GM19193 (cell line): ENCODE measurements around the gene IFNAR2.
A peak's percentile ranks its signal among the peaks of the same experiment; 100 is the strongest.

Experiments used
- POLR2A ChIP-seq: IDR thresholded peaks from 4 replicates; pipeline ENCODE4 v1.6.1; 2011; ENCODE audit not compliant: insufficient read depth, insufficient read length; ENCODE audit errors: extremely low read depth

The IFNAR2 gene

DNA sequence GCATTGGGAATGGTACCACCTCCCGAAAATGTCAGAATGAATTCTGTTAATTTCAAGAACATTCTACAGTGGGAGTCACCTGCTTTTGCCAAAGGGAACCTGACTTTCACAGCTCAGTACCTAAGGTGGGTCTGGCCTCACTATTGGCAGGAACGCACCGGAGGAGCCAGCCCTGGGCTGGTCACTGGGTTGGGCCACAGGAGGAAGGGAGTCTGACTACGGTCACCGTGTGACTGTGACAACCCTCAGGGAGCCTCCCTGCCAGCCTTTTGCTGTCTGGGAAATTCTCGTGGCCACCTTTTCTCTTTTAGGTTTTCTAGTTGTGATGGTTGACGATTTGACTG lies 38.6 kb downstream of the IFNAR2 start:
- TF ChIP-seq POLR2A = no peak

DNA sequence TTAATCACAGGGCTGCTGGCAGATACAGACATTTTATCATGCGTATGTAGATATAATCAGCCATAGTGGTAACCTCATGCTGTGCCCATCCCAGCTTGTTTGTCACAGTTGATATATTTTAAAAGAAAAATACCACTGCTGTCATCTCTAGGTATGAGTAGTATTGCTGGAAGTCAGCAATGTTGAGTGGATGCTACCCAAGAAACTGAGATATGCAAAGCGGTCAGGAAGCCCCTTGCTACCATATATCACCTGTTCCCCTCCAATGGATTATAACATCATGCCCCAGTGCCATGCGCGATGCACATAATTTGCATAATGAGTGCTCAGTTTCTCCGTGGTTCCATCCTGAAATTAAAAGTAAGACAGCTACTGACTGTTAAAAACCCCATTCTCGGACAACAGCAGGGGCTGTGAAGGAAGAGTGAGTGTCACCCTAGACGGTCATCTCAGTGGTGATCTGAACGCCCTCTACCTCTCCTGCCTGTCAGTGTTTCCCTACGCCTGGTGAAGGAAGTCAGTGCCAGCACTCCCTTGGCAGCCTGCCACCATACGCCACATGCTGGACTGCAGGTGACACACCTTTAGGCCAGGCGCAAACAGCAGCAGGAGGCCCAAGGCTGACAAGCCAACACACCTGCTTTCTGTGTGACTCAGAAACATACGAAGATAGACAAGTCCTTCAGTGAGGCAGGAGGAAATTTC lies 39.2 kb downstream of the IFNAR2 start:
- TF ChIP-seq POLR2A = peak; percentile 57

DNA sequence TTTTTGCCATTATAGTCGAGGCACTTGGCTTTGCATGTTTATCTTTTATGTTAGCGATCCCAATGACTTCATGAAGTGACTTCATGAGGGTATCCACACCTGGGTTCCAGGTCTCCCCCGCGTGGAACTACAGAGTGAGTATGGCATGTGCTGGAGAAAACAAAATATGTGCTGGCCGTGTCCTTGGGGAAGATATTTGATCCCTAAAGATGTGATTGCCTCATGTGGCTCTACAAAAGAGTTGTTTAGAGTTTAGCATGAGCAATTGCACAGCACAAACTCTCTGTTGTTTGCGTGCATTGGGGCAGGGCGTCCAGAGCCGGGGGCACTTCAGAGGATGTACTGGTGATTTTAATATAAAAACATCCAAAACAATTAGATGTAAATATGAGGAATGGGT lies 41.2 kb downstream of the IFNAR2 start:
- no peak for TF ChIP-seq POLR2A

DNA sequence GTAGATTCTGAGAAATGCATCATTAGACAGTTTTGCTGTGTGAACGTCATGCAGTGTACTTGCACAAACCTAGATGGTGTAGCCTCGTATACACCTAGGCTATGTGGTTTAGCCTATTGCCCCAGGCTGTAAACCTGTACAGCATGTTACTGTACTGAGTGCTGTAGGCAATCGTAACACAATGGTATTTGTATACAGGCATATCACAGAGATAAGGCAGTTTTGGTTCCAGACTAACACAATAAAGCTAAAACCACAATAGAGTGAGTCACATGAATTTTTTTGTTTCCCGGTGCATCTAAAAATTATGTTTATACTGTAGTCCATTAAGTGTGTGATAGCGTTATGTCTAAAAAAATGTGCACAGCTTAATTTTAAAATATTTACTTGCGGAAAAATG lies 43.3 kb downstream of the IFNAR2 start:
- no peak for TF ChIP-seq POLR2A

DNA sequence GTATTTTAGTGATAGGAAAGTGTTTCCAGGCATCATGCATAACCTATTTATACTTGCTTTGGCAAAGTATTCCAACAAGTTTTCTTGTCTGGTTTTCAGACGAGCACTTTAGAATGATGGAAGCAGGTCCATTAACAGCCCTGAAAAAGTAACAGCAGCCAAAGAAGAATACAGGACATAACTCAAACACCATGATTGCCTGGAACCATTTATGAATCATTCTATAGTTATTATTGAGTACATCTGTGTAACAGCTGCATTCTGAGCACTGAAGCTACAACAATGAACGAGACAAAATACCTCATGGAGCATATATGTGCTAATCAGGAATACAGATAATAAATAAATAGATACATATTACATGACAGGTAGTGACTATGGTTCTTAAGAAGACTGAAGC lies 49.0 kb downstream of the IFNAR2 start:
- no peak for TF ChIP-seq POLR2A

DNA sequence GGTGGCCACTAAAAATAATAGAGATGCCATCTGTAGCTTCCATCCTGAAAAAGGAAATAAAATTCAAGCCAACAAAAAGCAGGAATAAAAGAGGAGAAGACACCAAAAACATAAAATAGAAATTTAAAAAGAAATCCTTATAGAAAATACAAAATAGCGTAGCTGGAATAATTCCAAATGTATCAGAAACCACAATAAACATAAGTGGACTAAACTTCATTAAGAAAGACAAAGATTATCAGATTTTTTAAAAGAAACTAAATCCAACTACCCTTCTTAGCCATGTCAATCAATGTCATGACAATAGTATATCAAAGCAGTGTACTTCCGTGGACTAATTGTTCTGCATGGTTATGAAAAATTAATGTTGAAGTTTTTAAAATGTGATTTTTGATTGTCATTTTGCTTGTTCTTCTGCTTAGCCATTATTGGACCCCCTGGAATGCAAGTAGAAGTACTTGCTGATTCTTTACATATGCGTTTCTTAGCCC lies 49.6 kb downstream of the IFNAR2 start:
- no peak for TF ChIP-seq POLR2A
